Small intestine (tissue), 7 donors: ENCODE data around the gene ZNF516. TPM values are rescaled to one million over a fixed set of nuclear protein-coding genes. Genes with fewer than 3 reads are reported as not detected.

Source experiments
- DNase-seq, 2 donors: peaks; one replicate each; pipeline versions ENCODE4 v3.0.0 to v3.0.0-alpha.2; 2013
- FAIRE-seq: peaks from 2 replicates; lab custom pipeline; 2012; peaks lifted over from hg19 to GRCh38; lab: Jason Lieb, UNC
- H3K27ac ChIP-seq, 3 donors: one replicate each; pipeline ENCODE4 v1.5.1; 2013; ENCODE audit warnings: low read length in 2 of 3, mild to moderate bottlenecking in 2 of 3, control low read depth in 1 of 3, inconsistent platforms in 1 of 3, low read depth in 1 of 3, moderate library complexity in 1 of 3
- H3K27me3 ChIP-seq, 3 donors: one replicate each; pipeline ENCODE4 v1.6.1; 2013; ENCODE audit warnings: low read length in 3 of 3, inconsistent platforms in 1 of 3; ENCODE audit not compliant: control insufficient read depth in 3 of 3, insufficient read depth in 3 of 3
- H3K36me3 ChIP-seq, 3 donors: one replicate each; pipeline ENCODE4 v1.6.1; 2013; ENCODE audit warnings: low read length in 3 of 3, inconsistent platforms in 1 of 3, low read depth in 1 of 3, mild to moderate bottlenecking in 1 of 3, moderate library complexity in 1 of 3; ENCODE audit not compliant: control insufficient read depth in 3 of 3, insufficient read depth in 2 of 3
- H3K4me1 ChIP-seq, 3 donors: one replicate each; pipeline ENCODE4 v1.6.1; 2013; ENCODE audit warnings: low read length in 2 of 3, inconsistent platforms in 1 of 3, low read depth in 1 of 3, mild to moderate bottlenecking in 1 of 3, moderate library complexity in 1 of 3; ENCODE audit not compliant: control insufficient read depth in 3 of 3, insufficient read depth in 2 of 3
- H3K4me3 ChIP-seq, 3 donors: one replicate each; pipeline ENCODE4 v1.5.1; 2013; ENCODE audit warnings: low read length in 3 of 3, control low read depth in 1 of 3, inconsistent platforms in 1 of 3, low read depth in 1 of 3, mild to moderate bottlenecking in 1 of 3, moderate library complexity in 1 of 3
- H3K9me3 ChIP-seq, 2 donors: one replicate each; pipeline ENCODE4 v1.6.1; 2013; ENCODE audit warnings: low read depth in 1 of 2, low read length in 1 of 2; ENCODE audit not compliant: control insufficient read depth in 2 of 2, insufficient read depth in 1 of 2
- WGBS, 3 donors: extraction: QIAGEN DNeasy Blood & Tissue Kit; methylation state at CpG; one replicate each; pipeline ENCODE4 v1.1.7; 2013; 5-methylcytosine and 5-hydroxymethylcytosine counted together
- polyA plus RNA-seq, 4 donors: library from polyadenylated mRNA; stranded (reverse) in 3 of 4; unstranded in 1 of 4; fragments of 200-250 nt in 3 of 4; fragments of 120-200 nt in 1 of 4; gene quantifications; one replicate each; pipeline versions ENCODE4 v1.2.1 to v1.2.3, GENCODE V29; 2013
- donor health status: healthy with polysubstance abuse.
- donor health status: control.
- donor health status: control.
- donor health status: Bipolar disorder and iron deficiency.
- donor health status: healthy.

Gene ZNF516
- polyA plus RNA-seq, 4 donors, result 4.6 to 15.9 (median 6.5) TPM

GRCh38 chr18:76420898-76421684 is 74.0 kb downstream of the ZNF516 start:
- Histone ChIP-seq H3K36me3 (peaks cover 0 to 14% (median 0%) of the 10 kb centered on the region in 3 donors), H3K4me1 (peaks cover 0 to 2% (median 0%) of the 10 kb centered on the region in 3 donors), H3K27ac (no peak overlapping the region), H3K9me3 (no peaks in the 10 kb centered on the region), H3K27me3 (no peaks in the 10 kb centered on the region), H3K4me3 (no peak overlapping the region)
- WGBS, 3 donors, result 74 to 77% (median 76%) methylated on average over 13 of the region's 13 CpGs
- FAIRE-seq, result no peak
- peak in 1 of 2 donors; percentile 30 for DNase-seq

GRCh38 chr18:76419811-76420210 is 75.2 kb downstream of the ZNF516 start:
- Histone ChIP-seq H3K4me1 (peaks cover 0 to 2% (median 0%) of the 10 kb centered on the region in 3 donors), H3K27me3 (no peaks in the 10 kb centered on the region), H3K4me3 (no peak overlapping the region), H3K36me3 (peaks cover 0 to 13% (median 0%) of the 10 kb centered on the region in 3 donors), H3K27ac (no peak overlapping the region), H3K9me3 (no peaks in the 10 kb centered on the region)
- no peak for FAIRE-seq
- no peak for DNase-seq
- WGBS, 3 donors, result 96 to 99% (median 97%) methylated on average over 3 of the region's 3 CpGs

DNA sequence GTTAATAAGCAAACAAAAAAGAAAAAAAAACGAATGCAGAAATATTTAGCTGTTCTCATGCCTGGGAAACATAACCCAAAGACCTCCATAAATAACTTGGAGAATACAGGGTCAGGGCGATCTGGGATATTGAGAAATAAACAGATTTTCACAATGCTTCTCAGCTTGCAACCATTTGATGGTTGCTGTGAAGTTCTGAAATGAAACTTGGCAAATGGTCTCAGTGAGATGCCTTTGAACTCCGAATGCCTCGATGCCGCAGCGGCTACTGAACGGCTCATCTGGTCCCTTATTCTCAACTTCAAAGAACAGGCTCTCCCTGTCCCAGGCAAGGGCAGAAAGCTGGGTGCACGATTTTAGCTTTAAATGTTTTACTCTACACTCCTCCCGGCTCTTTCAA is 78.1 kb downstream of the ZNF516 start:
- Histone ChIP-seq H3K4me3 (no peak overlapping the region), H3K36me3 (peaks cover 0 to 20% (median 0%) of the 10 kb centered on the region in 3 donors), H3K4me1 (peaks cover 0 to 2% (median 0%) of the 10 kb centered on the region in 3 donors), H3K27me3 (no peaks in the 10 kb centered on the region), H3K9me3 (no peaks in the 10 kb centered on the region), H3K27ac (no peak overlapping the region)
- FAIRE-seq (no peak), DNase-seq (no peak)
- WGBS, 3 donors, result 54 to 71% (median 70%) methylated on average over 9 of the region's 9 CpGs

- Histone ChIP-seq H3K4me1 (no peaks in the 10 kb centered on the region), H3K27ac (no peak overlapping the region), H3K9me3 (peaks cover 0 to 3% of the 10 kb centered on the region in 2 donors), H3K4me3 (no peak overlapping the region), H3K36me3 (peaks cover 0 to 23% (median 0%) of the 10 kb centered on the region in 3 donors), H3K27me3 (no peaks in the 10 kb centered on the region)
- WGBS, 3 donors, result 89 to 93% (median 93%) methylated on average over 17 of the region's 17 CpGs
- no peak for FAIRE-seq
- no peak for DNase-seq
Observed at GRCh38 chr18:76414936-76415621, 80.0 kb downstream of the ZNF516 start.

DNA sequence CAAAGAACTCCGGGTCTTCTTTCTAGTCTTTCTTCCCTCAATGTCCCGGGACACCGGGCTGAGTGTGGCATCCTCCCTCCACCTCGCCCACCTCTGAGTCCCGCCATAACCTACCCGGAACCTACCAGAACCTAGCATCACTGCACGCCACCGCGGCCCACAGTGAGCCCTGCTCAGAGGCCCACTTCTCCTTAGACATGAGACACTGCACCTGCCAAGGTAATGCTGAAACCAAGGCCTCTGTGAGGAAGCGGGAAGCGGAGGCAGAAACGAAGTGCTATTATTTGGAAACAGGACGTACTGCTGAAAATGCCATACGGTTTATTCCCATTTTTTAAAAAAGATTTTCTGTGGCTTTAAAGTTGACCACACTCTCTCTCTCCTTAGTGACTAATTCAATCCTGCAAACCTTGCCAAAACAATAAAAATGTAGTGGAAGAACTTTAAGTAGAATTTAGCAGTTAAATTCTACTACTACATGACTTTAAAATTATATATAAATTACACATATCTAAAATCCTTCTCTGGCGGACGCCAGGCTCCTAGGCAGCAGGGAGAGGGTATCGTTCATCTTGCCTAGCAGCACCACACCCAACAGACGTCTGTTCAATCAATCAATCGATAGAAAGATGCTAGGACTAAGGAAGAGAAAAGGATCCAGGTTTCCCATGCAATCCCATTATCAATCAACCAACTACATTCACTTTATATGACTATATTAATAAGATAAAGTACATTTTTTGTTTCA is 82.0 kb downstream of the ZNF516 start:
- no peak for FAIRE-seq

GRCh38 chr18:76412010-76412817 is 82.8 kb downstream of the ZNF516 start:
- Histone ChIP-seq H3K36me3 (peaks cover 0 to 30% (median 0%) of the 10 kb centered on the region in 3 donors), H3K27me3 (no peaks in the 10 kb centered on the region), H3K9me3 (peaks cover 0 to 9% of the 10 kb centered on the region in 2 donors), H3K4me3 (no peak overlapping the region), H3K27ac (no peak overlapping the region), H3K4me1 (no peaks in the 10 kb centered on the region)
- DNase-seq (no peak), FAIRE-seq (no peak)
- WGBS, 3 donors, result 82 to 94% (median 85%) methylated on average over 21 of the region's 21 CpGs

More for the DNA sequence above, 82.0 kb downstream of the ZNF516 start:
- H3K9me3 ChIP-seq, result peaks cover 0 to 9% of the 10 kb centered on the region in 2 donors
- no peak overlapping the region for H3K4me3 ChIP-seq
- DNase-seq, result no peak
- H3K36me3 ChIP-seq, result peaks cover 0 to 24% (median 0%) of the 10 kb centered on the region in 3 donors
- H3K4me1 ChIP-seq, result no peaks in the 10 kb centered on the region
- no peaks in the 10 kb centered on the region for H3K27me3 ChIP-seq
- 93 to 95% (median 95%) methylated on average over 19 of the region's 19 CpGs for WGBS, 3 donors
- H3K27ac ChIP-seq, result no peak overlapping the region

GRCh38 chr18:76410660-76411417 is 84.2 kb downstream of the ZNF516 start:
- H3K27ac ChIP-seq, result no peak overlapping the region
- H3K27me3 ChIP-seq, result no peaks in the 10 kb centered on the region
- H3K9me3 ChIP-seq, result peaks cover 0 to 9% of the 10 kb centered on the region in 2 donors
- FAIRE-seq (no peak), DNase-seq (no peak)
- 77 to 92% (median 83%) methylated on average over 11 of the region's 11 CpGs for WGBS, 3 donors
- no peak overlapping the region for H3K4me3 ChIP-seq
- H3K4me1 ChIP-seq, result no peaks in the 10 kb centered on the region
- H3K36me3 ChIP-seq, result peaks cover 0 to 37% (median 0%) of the 10 kb centered on the region in 3 donors
